Stomach (tissue), 4 donors: ENCODE results near the gene FIGN.

Experiments
- CTCF ChIP-seq, 7 experiments: fragments of 450-650 bp in 4 of 7; fragments of 200-600 bp in 3 of 7; sonication (generic) in 3 of 7; IDR thresholded peaks; one replicate each; pipeline ENCODE4 v1.5.1; 2016 to 2019; ENCODE audit warnings: antibody characterized with exemption in 7 of 7, control low read depth in 2 of 7, mild to moderate bottlenecking in 1 of 7
- POLR2AphosphoS5 ChIP-seq, 3 donors: sonication (generic); formaldehyde crosslinking; IDR thresholded peaks; one replicate each; pipeline ENCODE4 v1.6.1; 2016; ENCODE audit warnings: antibody characterized with exemption in 3 of 3

DNA sequence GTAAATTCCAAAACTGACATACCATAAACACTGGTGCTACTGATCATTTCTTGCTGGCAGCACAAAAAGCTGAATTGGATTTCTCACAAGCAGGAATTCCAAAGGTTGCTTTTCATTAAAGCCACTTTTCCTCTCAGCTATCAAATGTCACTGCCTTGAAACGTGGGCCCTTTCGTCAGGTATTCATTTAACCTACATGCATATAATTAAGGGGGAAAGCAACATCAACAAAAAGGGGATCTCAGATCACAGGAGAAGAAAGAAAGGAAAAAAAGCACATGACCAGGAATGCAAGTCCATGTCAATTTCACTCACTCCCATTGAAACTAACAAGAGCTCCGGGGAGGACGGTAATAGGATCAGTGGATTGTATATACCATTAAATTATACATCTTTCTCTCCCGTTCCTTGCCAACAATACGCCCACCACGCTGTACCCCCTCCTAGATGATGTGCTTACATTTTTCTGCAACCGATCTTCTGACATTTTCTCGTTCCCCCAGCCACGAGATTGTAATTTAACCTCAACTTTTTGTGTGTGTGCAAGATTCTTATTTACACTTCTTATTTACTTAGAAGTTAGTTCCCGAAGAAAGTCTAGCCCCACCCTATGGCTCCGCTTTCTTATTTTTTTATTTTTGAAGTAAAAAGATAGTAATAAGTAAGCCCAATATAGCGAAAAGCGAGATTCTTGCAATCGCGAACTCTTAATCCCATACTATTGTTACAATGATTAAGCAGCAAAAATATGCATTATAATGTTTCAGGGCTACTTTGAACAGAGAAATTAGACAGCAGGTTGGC is 725 bp downstream of the FIGN start:
- TF ChIP-seq CTCF (IDR thresholded peaks at IDR 0.05) (no peak), POLR2AphosphoS5 (IDR thresholded peaks at IDR 0.05) (no peak)
